Activated CD4-positive, CD25-positive, alpha-beta regulatory T cell treated with anti-CD3 and anti-CD28 coated beads, Interleukin-2, amount 50 U/mL, for 24 hours (primary cell): Measurements from ENCODE around the gene LTBP1.
"Not testable (repeated sequence)": the region's sequence is repeated elsewhere in the genome, so short reads cannot be mapped to it uniquely, and the experiment has no call there.

ENCODE experiments used
- ATAC-seq, 2 donors: fragments of 150-1000 bp; cut with Tn5 transposase; one replicate each; pipeline ENCODE4 v1.10.0; 2021; ENCODE audit warnings: mild to moderate bottlenecking in 1 of 2, moderate library complexity in 1 of 2

LTBP1 gene

GRCh38 chr2:33230195-33230594, 283.4 kb downstream of the LTBP1 start:
- ATAC-seq: no peak

DNA sequence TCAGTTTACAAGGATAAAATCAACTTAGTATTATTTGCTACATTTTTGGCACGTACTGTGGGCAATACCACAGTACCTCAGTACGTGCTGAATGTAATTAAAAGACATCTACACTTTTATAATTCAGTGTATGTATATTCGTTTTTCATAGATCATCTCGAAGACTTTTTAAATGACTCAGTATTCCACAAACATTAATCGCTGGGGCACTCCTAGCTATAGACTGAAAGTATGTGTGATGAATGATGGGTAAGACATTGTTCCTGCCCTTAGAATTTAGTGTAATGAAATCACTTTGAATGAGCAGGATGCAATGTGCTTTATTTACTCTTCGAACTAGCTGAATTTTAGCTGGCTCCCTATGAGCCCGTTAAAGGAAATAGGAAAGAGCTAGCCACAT, 284.1 kb downstream of the LTBP1 start:
- no peak for ATAC-seq

DNA sequence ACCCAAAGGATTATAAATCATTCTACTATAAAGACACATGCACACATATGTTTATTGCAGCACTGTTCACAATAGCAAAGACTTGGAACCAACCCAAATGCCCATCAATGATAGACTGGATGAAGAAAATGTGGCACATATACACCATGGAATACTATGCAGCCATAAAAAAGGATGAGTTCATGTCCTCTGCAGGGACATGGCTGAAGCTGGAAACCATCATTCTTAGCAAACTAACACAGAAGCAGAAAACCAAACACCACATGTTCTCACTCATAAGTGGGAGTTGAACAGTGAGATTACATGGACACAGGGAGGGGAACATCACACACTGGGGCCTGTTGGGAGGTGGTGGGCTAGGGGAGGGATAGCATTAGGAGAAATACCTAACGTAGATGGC, 288.8 kb downstream of the LTBP1 start:
- ATAC-seq: not testable (repeated sequence)

DNA sequence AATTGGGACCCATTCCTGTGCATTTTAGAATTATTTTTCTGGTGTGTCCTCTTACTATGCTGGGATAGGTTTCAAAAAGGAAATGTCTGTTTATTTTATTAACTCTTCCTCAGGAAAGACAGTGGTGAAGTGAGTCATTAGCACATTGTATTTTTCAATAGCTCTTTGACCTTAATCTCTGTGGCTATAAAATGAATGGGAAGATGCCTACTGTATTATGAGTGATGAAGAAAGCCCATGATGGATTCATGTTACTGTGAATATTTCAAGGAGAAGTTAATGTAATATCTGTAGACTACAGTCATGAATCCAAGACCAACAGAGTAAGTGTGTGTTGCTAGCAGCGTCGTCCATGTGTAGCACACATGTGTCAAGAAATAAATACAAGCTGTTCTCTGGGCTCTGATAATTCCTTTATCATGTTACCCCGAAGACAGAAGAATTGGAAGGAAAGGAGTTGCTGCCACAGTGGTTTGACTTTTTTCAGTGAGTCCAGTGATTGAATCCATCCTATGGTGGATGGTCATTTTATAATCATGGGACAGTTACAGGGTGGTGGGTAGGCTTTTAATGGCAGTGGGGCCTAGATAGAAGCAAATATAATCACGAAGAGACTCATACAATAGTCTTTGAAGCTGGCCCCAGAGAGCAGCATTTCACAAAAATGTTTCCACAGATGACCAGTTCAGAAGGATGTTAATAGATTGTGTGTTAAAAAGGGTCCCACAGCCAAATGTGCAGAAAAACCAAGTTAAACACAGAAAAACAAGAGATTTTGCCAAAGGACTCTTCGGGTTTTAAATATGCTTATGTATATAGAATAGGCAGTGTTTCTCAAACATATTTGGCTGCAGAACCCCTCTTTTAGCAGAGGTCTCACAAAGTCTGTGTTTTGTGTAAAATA, 290.0 kb downstream of the LTBP1 start:
- no peak for ATAC-seq

GRCh38 chr2:33238111-33238510, 291.4 kb downstream of the LTBP1 start:
- ATAC-seq: no peak

GRCh38 chr2:33240178-33240577, 293.4 kb downstream of the LTBP1 start:
- no peak for ATAC-seq

GRCh38 chr2:33241072-33241471, 294.3 kb downstream of the LTBP1 start:
- ATAC-seq: no peak

- ATAC-seq: no peak
Observed at GRCh38 chr2:33241581-33241980, 294.8 kb downstream of the LTBP1 start.

DNA sequence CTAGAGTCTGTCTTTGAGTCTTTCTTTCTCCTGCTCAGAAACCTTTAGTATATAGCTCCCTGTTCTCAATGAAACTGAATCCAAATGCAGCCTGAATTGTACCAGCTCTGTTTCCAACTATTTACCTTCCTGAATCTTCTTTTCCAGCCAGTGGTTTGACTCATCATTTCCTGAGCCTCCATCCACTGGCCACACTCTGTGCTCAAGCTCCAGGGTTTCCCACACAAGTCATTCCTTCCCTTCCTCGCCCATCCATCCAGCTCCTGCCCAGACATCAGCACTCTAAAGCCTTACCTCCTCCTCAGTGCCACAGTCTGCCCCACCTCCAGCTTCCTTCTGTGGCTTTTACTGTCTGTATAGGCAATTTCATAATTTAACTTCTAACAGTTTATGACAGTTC, 296.1 kb downstream of the LTBP1 start:
- no peak for ATAC-seq

DNA sequence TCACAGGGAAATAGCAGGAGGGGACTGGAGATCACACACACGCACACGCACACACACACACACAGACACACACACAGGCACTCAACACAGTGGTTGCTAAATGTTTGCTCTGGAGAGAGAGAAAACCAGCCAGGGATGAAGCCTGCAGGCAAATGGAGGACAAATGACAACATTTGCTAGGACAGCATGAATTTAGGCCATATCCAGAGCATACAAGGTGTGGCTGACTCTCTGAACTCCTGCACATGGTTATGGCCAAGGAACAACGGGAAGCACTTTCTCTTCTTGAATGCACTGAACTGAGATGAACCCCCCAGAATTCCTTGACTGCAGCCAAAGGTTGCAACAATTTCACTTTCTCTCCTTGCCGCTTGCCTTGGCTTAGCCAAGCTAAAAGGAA, 299.7 kb downstream of the LTBP1 start:
- no peak for ATAC-seq

DNA sequence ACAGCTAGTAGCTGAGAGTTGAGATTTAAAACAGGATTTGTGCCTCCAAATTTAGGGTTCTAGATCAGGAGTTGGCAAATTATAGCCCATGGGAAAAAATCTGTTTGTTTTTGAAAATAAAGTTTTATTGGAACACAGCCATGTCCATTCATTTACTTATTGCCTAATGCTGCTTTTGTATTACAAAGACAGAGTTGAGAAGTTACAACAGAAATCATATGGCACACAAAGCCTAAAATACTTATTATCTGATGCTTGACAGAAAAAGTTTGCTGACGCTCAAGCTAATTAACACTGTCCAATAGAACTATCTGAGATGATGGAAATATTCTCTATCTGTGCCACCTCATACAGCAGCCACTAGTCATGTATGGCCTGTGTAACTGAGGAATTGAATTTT, 300.6 kb downstream of the LTBP1 start:
- ATAC-seq: no peak

- no peak for ATAC-seq
Observed at GRCh38 chr2:33250417-33251029, 303.8 kb downstream of the LTBP1 start.

GRCh38 chr2:33256162-33256755, 309.5 kb downstream of the LTBP1 start:
- ATAC-seq: no peak

DNA sequence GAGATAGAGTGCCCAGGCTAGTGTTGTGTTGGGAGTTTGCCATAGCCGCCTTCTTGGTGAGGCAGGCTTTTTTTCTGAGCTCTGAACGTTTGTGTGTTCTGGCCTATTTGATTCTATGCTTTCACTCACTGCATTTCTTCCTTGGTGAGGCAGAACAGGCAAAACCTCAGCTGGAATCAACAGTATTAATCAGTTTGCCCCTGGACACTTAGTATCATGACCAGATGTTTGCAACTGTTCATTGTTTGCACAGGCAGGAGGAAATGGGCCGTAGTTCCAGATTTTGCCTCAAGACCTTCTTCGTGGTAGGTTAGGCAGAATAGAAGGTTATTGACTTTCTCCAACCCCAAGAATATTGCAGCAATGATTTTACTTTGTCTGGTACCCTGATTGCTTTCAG, 311.6 kb downstream of the LTBP1 start:
- ATAC-seq: no peak

GRCh38 chr2:33262097-33262496, 315.3 kb downstream of the LTBP1 start:
- no peak for ATAC-seq

DNA sequence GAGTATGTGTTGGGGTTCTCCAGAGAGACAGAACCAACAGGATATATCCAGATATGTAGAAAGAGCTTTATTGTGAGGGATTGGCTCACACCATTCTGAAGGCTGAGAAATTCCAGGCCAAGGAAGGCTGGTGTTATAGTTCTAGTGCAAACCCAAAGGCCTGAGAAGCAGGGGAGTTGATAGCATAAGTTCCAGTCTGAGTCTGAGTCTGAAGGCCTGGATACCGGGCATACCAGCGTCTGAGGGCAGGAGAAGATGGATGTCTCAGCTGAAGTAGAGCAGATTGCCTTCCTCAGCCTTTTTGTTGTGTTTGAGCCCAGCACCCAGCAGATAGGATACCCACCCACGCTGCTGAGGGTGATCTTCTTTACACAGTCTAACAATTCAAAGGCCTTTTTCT, 318.0 kb downstream of the LTBP1 start:
- ATAC-seq: no peak

- ATAC-seq: no peak
Observed at GRCh38 chr2:33265584-33266338, 319.0 kb downstream of the LTBP1 start.

GRCh38 chr2:33266467-33266866, 319.7 kb downstream of the LTBP1 start:
- ATAC-seq: no peak

DNA sequence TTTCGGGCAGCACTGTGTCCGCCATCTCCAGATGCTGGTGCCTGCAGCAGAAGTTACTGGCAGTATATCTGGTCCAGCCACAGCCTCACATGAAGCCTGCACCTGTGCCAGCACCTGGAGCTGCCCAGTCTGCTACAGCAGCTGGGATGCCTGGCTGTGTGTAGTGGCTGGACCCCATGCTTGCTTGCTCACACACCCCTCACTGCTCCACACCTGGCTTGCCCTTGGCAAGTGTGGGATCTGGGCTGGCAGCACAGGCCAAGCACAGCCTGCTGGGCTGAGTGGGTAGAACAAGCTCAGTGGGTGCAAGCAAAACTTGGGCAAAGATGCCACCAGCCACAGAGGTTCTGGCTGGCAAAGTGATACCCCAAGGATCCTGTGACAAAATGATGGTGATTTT, 320.3 kb downstream of the LTBP1 start:
- ATAC-seq: no peak

GRCh38 chr2:33267756-33268155, 321.0 kb downstream of the LTBP1 start:
- ATAC-seq: no peak

DNA sequence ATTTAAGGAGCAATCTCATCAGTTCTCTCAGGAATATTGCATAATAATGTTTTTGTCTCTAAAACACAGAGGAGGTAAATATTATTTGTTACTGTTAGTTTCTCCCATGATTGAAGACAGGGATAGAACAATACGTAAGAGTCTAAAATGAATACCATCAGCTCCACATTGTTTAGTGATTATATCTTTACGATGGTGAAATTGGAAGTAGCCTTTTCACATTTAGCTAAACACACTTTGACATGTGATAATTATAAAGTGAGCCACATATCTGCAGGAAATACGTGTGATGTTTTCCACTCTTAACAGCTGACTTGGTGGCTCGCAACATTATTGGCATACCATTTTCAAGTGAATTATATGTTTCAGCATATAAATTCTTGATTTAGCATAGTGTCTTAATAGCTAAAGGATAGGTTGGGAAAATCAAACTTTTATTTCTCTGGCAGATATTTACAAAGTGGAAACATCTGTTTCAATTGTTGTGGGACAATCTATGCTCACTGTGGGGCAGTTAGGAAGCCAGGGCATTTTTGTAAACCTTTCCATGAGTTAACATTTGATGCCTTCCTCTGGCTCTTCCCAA, 321.6 kb downstream of the LTBP1 start:
- ATAC-seq: no peak

DNA sequence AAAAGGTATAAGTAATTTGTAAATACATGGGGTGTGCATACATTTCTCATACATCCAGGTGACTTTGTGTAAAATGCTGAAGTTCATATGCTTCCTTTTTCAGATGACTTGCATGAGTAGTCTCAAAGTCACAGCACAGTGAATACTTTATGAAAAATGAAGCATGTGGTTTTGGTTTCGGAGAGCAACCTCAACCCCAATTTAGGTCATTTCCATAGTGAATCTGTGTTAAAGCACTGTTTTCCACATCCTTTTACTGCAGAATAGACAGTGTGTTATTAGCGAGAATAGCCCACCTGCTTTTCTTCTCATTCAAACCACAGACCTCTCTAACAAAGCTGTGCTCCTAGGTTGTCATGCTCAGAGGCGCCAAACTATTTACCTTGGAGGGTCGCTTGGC, 325.2 kb downstream of the LTBP1 start:
- peak; percentile 59 to 65 for ATAC-seq

DNA sequence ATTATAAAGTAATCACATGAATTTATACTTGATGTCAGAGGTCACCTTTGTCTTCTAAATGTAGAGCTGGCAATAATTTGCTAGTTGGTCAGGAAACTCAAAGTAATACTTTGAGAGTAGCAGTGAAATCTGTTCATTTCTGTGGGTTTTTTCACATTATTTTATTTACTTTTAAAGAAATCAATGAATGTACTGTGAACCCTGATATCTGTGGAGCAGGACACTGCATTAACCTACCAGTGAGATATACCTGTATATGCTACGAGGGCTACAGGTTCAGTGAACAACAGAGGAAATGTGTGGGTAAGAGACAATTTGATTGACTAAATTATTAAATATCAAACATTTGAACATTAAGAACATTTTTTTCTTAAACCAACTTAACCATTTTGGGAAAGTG, 326.7 kb downstream of the LTBP1 start:
- ATAC-seq: no peak
